ENCODE data around the gene IFT122.
A peak's percentile ranks its signal among the peaks of the same experiment; 100 is the strongest.
"Not testable (repeated sequence)": the region's sequence is repeated elsewhere in the genome, so short reads cannot be mapped to it uniquely, and the experiment has no call there.

The IFT122 gene

GRCh38 chr3:129485721-129486663 is 46.0 kb downstream of the IFT122 start:
- peaks cover 30% of the 10 kb centered on the region for H3K36me3 Mint-ChIP-seq (ENCODE audit: low read depth)

GRCh38 chr3:129486664-129487035 is 46.6 kb downstream of the IFT122 start:
- H3K27me3 Mint-ChIP-seq (ENCODE audit: low read depth, poor library complexity): peaks cover 2% of the 10 kb centered on the region
- H3K4me1 Mint-ChIP-seq: peaks cover 73% of the 10 kb centered on the region
- no peak for TF ChIP-seq CTCF (IDR thresholded peaks at IDR 0.05)
- peaks cover 32% of the 10 kb centered on the region for H3K36me3 Mint-ChIP-seq (ENCODE audit: low read depth)
- no peaks in the 10 kb centered on the region for H3K9me3 Mint-ChIP-seq
- peak overlapping the region; percentile 20 for H3K4me3 Mint-ChIP-seq
- peak overlapping the region; percentile 87 for H3K27ac Mint-ChIP-seq
- no peak for DNase-seq

More at GRCh38 chr3:129485721-129486663, 46.0 kb downstream of the IFT122 start:
- no peaks in the 10 kb centered on the region for H3K9me3 Mint-ChIP-seq
- H3K27me3 Mint-ChIP-seq (ENCODE audit: low read depth, poor library complexity): peaks cover 2% of the 10 kb centered on the region
- peaks cover 75% of the 10 kb centered on the region for H3K4me1 Mint-ChIP-seq
- H3K4me3 Mint-ChIP-seq: peak overlapping the region; percentile 20
- H3K27ac Mint-ChIP-seq: peak overlapping the region; percentile 87
- no peak for DNase-seq
- no peak for TF ChIP-seq CTCF (IDR thresholded peaks at IDR 0.05)

GRCh38 chr3:129487183-129487867 is 47.3 kb downstream of the IFT122 start:
- H3K27me3 Mint-ChIP-seq (ENCODE audit: low read depth, poor library complexity): peaks cover 2% of the 10 kb centered on the region
- no peaks in the 10 kb centered on the region for H3K9me3 Mint-ChIP-seq
- no peak for TF ChIP-seq CTCF (IDR thresholded peaks at IDR 0.05)
- peaks cover 67% of the 10 kb centered on the region for H3K4me1 Mint-ChIP-seq
- DNase-seq: no peak
- peaks cover 33% of the 10 kb centered on the region for H3K36me3 Mint-ChIP-seq (ENCODE audit: low read depth)
- no peak overlapping the region for H3K4me3 Mint-ChIP-seq
- H3K27ac Mint-ChIP-seq: peak overlapping the region; percentile 68

GRCh38 chr3:129487868-129488335 is 47.9 kb downstream of the IFT122 start:
- H3K9me3 Mint-ChIP-seq; DNase-seq; H3K27me3 Mint-ChIP-seq (ENCODE audit: low read depth, poor library complexity); H3K4me3 Mint-ChIP-seq: not testable (repeated sequence)
- peaks cover 64% of the 10 kb centered on the region for H3K4me1 Mint-ChIP-seq
- H3K36me3 Mint-ChIP-seq (ENCODE audit: low read depth): peaks cover 33% of the 10 kb centered on the region
- H3K27ac Mint-ChIP-seq: peak overlapping the region; percentile 68

GRCh38 chr3:129489258-129489657 is 49.2 kb downstream of the IFT122 start:
- not testable (repeated sequence) for DNase-seq; H3K27me3 Mint-ChIP-seq (ENCODE audit: low read depth, poor library complexity); H3K4me3 Mint-ChIP-seq; H3K9me3 Mint-ChIP-seq
- Mint-ChIP-seq H3K4me1 (peaks cover 53% of the 10 kb centered on the region), H3K36me3 (ENCODE audit: low read depth) (peaks cover 39% of the 10 kb centered on the region), H3K27ac (peak overlapping the region; percentile 63)

- Mint-ChIP-seq H3K36me3 (ENCODE audit: low read depth) (peaks cover 36% of the 10 kb centered on the region), H3K4me1 (peaks cover 52% of the 10 kb centered on the region), H3K27ac (no peak overlapping the region), H3K27me3 (ENCODE audit: low read depth, poor library complexity) (peaks cover 2% of the 10 kb centered on the region), H3K9me3 (no peaks in the 10 kb centered on the region), H3K4me3 (no peak overlapping the region)
- TF ChIP-seq CTCF (IDR thresholded peaks at IDR 0.05): peak; percentile 89
- peak; percentile 70 for DNase-seq
Observed at GRCh38 chr3:129490273-129490675, 50.2 kb downstream of the IFT122 start.

- H3K4me3 Mint-ChIP-seq; H3K27me3 Mint-ChIP-seq (ENCODE audit: low read depth, poor library complexity); H3K27ac Mint-ChIP-seq; DNase-seq; H3K9me3 Mint-ChIP-seq: not testable (repeated sequence)
- peaks cover 44% of the 10 kb centered on the region for H3K4me1 Mint-ChIP-seq
- peaks cover 34% of the 10 kb centered on the region for H3K36me3 Mint-ChIP-seq (ENCODE audit: low read depth)
Observed at GRCh38 chr3:129491077-129491476, 51.1 kb downstream of the IFT122 start.
